Ammon's horn (tissue), 1 donor: ENCODE data around the gene PGAP1.

ENCODE experiments used
- DNase-seq: peaks from one replicate; pipeline ENCODE4 v3.0.0-alpha.2; 2016; ENCODE audit warnings: low spot score

The PGAP1 gene, protein sequence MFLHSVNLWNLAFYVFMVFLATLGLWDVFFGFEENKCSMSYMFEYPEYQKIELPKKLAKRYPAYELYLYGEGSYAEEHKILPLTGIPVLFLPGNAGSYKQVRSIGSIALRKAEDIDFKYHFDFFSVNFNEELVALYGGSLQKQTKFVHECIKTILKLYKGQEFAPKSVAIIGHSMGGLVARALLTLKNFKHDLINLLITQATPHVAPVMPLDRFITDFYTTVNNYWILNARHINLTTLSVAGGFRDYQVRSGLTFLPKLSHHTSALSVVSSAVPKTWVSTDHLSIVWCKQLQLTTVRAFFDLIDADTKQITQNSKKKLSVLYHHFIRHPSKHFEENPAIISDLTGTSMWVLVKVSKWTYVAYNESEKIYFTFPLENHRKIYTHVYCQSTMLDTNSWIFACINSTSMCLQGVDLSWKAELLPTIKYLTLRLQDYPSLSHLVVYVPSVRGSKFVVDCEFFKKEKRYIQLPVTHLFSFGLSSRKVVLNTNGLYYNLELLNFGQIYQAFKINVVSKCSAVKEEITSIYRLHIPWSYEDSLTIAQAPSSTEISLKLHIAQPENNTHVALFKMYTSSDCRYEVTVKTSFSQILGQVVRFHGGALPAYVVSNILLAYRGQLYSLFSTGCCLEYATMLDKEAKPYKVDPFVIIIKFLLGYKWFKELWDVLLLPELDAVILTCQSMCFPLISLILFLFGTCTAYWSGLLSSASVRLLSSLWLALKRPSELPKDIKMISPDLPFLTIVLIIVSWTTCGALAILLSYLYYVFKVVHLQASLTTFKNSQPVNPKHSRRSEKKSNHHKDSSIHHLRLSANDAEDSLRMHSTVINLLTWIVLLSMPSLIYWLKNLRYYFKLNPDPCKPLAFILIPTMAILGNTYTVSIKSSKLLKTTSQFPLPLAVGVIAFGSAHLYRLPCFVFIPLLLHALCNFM

DNA sequence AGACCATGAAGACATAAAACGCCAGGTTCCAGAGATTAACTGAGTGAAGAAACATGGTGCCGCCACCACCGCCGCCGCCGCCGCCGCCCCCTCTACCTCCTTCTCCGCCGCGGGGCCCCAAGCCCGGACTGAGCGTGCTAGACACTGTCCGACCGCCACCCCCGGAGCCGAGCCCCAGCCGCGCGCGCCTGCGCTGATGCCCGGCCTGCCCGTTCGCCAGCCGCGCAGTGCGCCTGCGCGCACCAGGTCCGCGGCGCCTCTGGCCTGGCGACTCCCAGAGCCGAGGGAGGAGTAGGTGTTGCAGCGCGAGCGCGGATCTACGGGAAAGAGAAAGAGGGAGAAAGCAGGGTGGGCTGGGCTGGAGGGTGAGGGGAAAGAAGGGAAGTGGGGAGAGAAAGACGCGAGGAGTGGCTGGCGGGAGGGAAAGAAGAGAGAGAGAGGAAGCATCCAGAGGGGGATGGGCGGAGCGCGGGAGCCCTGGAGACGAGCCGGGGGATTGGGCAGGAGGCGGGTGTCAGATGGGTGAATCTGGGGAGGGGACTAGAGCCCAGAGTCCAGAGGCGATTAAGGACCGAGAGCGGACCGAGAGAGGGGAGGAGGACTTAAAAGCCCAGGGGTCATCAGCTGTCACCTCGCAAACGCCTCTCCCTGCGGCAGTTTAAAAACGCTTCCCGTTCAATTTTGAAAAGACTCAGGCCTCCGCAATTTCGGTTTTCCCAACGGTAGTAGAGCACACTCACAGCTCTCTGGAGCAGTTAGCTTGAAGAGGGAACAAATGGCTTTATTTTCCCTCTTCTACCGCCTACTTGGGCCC is at the start of gene PGAP1:
PGAP1 (minus strand) TSS at position 146 of the 814 bp plus-strand sequence; CDS start at position 55, 91 bp downstream.
- peak; percentile 90 for DNase-seq

DNA sequence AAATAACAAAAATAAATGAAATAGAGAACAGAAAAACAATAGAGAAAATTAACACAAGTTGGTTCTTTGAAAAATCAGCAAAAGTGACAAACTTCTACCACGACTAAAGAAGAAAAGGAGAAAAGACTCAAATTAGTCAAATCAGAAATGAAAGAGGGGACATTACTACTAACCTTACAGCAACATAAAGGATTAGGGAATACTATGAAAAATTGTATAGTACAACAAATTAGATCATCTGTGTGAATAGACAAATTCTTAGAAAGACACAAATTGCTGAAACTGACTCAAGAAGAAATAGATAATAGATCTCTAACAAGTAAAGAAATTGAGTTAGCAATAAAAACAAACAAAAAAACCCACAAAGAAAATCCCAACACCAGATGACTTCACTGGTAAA is 48.5 kb upstream of the PGAP1 start:
- DNase-seq = no peak

DNA sequence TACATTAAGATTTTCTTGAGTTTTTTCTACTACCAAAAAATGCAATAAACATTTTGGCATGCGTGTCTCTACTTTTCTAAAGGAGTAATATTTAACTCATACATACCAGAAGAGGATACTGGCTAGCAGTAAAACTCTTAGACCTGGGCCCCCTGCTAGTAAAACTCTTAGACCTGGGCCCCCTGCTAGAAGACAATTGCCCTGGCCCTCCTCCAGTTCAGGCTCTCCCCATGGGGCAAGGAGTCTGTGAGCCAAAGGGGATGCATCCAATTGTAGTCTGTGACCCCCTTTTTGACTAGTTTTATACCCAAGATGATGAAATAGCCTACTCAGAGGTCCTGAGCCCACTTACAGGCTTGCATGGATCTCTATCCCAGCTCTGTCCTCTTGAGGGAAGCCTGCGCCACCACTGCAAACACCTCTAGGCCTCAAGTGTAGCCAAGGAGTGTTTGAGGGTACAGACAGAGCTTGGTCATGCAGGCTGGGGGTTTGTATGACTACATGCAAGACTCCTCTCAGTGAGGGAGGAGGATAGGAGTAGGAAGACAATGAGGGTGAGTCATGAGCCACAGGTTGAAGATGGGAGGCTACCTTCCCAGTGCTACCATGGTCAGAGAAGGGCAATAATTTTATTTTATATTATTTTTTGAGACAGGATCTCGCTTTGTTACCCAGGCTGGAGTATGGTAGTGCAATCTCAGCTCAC is 45.2 kb upstream of the PGAP1 start:
- no peak for DNase-seq

DNA sequence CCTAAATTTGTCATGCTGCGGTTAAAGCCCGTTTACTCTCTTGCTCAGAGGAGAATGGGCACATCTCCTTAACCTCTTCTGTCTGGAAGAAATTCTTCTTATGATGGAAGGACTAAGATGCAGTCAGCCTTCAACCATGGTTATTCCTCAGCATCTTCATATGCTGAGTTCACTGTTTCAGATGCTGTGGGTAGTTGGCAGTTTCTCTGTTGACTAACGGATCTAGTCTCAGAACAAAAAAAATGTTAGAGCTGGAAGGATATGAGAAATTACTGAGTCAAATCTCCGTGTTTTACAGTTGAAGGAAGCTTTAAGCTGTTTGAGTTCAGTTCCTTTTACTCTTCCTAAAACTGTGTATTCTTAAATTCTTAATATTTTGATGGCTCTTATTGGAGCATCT is 43.6 kb upstream of the PGAP1 start:
- no peak for DNase-seq

DNA sequence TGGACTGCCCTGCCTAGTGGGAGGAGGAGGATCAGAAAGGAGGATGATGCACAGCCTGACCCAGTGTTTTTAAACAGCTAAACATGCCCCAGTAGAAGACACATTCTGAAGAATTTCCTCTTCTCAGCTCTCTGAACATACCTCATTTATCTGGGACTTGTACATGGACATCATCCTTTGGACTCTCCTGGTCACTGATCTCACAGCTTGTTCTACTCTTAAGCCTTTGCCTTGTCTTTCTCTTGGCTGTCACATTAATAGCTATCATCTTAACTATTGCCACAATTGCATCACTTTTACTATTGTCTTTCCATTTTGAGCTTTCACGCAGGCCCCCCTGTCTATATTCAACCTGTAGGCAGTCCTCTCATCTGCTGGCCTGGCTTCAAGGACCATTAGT is 42.0 kb upstream of the PGAP1 start:
- no peak for DNase-seq

DNA sequence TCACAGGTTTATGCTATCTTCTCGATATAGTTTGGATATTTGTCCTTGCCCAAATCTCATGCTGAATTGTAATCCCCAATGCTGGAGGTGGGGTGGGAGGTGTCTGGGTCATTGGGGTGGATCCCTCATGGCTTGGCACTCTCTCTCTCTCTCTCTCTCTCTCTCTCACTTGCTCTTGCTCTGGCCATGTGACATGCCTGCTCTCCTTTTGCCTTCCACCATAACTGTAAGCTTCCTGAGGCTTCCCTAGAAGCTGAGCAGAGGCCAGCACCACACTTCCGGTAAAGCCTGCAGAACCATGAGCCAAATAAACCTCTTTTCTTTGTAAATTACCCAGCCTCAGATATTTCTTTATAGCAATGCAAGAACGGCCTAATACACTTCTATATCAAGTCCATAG is 41.3 kb upstream of the PGAP1 start:
- DNase-seq = no peak

DNA sequence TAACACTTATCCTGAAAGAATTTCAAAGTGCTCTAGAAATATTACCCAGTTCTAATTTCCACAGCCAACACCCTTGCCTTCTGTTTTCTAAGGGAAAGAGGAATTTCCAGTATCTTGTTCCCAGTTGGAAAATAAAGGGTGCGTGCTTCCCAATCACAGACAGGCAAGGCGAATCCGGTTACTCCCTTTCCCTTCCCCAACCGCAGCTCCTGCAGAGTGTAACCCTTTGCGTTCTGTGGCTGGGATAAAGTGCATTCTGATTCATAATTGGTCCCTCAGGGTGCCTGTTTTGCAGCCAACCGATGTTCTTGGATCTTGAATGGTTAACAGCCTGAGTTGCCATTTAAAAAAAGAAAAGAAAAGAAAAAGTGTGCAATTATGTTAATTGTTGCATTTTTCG is 40.6 kb upstream of the PGAP1 start:
- DNase-seq = peak; percentile 32

DNA sequence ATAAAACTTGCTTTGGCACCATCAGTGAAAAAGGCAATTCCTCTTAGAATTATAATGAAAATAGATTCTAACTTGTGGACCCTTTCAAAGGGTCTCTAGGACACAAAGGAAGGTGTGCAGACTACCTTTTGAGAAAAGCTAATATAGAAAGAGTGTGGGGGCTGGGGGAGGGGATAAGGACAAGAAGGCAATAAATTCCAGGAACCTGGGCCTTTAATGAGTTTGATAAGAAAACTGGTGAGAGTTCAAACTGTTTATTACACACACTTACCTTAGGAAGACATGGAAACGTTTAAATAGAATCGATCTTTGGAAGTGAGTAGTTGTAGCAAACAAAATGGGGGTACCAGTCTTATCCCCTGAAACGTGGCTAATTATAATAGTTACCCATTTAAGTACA is 39.6 kb upstream of the PGAP1 start:
- no peak for DNase-seq

DNA sequence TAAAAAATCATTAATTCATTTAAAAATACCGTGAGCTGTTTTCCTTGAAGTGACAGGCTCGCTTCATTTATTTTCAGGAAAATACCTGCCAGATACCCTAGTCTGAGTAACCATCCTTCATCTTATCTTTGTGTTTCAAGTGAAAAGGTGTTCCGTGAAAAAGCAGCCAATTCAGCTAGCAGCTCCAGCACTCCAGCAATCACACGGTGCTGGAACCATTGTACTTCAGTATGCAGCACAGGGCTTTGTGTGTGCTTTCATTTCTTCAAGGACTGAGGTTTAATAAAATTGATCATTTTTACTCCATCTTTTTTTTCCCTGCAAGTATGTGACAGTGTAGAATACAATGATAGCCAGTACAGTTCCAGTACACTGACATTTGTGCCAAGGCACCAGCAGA is 39.1 kb upstream of the PGAP1 start:
- no peak for DNase-seq

DNA sequence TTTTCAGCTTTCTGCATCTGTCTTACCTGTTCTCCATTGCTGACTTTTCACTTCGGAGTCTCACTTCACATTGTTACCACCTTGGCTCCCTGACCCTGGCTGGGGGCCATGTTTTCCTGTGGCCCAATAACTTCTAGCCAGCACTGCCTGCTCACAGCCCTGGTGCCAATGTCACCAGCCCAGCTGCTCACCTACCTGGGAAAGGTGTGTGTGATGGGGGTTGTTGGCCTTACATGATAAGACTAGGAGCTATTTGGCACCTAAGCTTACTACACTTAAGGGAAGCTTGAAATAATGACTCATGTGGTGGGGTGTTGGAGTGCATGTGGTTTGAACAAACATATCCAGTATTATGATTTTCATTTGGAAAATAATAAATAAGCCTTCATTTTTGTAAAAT is 37.5 kb upstream of the PGAP1 start:
- no peak for DNase-seq

DNA sequence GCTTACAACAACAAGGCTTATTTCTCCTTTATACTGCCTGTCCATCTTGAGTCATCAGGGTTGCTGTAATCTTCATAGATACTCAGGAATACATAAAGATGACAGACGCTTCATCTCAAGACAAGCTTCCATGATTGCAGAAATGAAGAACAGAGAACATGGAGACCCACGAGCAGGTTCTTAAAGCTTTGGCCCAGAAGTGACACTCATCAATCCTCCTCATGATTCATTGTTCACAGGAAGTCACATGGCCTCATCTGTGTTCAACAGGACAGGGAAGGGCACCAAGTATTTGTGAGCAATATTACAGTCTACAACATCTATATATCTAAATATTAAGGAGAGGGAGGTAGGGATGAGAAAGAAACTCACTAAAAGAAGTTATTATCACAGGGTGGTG is 36.5 kb upstream of the PGAP1 start:
- DNase-seq = no peak

DNA sequence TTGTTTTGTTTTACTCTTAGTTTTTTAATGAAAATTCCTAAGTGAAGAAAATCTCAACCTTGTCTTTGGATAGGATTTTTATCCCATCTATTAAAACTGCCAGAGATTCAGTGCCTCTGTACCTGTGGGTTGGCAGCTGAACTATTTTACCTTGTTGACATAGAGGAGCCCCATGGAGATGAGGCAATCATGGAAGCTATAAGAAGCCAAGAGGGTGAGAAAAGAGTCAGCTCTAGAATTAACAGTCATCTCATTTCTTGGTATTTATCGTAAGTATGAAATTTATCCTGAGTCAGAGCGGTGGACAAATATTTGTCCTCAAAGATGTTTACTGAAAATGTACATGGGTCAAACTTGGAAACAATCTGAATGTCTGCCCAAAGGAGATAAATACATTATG is 35.8 kb upstream of the PGAP1 start:
- DNase-seq = no peak

DNA sequence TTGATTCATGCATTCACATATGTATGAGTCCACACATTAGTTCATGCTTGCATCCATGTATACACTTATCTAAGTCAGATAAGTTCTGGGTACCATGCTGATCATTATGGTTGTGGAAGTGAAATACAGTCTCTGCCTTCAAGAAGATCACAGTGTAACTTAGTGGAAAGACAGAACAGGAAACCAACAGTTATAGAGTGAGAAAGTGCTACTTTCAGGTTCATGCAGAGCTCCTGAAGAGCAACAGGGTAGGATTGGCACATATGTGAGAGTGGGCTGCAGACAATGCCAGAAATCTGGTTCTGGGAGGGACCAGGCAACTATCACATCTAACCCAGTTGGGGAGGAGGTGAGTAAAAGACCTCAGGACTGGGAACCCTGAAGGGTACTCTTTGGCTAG is 35.4 kb upstream of the PGAP1 start:
- DNase-seq = no peak

DNA sequence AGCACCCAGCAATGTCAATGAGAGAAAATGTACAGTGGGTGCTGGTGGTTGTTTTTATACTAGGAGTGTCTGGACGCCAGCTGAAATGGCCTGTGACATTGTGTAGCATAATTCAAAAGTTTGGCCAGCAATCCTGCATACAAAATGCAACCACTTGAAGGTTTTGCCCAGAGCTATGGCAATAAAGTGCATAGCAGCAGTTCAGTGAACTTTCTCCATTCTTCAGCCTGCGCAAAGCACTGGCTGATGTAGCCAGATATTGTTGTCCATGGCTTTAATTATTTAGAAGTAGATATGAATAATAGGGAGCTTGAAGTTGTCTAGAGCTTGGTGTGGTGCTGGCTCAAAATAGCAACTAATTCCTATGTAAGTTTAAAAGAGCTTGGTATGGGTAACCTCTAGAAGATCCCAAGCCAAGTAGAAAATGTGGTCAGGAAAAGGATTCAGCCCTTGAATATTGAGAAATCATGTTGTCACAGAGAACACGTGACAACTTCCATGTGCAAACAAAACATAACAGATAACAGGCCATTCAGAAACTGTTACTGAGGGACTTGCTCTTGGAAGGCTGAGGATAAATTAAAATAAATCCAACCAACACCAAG is 33.3 kb upstream of the PGAP1 start:
- no peak for DNase-seq

DNA sequence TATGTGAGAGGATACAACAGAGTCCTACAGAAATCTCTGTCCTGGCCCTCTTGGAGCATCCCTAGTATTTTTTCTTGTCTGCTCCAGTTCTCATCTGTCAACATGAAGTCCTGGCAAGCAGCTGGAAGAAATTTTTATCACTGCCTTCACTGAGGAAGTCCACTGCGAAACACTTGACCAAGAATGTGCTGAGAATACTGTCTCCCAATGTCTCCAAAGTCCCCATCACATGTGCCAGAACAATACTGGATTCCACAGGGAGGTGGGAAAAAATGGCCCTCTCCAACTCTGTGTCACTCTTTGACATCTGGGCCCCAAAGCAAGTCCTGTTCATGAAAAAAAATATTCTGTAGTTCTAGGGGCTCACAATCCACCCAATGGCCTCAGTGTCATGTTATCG is 32.8 kb upstream of the PGAP1 start:
- DNase-seq = no peak

DNA sequence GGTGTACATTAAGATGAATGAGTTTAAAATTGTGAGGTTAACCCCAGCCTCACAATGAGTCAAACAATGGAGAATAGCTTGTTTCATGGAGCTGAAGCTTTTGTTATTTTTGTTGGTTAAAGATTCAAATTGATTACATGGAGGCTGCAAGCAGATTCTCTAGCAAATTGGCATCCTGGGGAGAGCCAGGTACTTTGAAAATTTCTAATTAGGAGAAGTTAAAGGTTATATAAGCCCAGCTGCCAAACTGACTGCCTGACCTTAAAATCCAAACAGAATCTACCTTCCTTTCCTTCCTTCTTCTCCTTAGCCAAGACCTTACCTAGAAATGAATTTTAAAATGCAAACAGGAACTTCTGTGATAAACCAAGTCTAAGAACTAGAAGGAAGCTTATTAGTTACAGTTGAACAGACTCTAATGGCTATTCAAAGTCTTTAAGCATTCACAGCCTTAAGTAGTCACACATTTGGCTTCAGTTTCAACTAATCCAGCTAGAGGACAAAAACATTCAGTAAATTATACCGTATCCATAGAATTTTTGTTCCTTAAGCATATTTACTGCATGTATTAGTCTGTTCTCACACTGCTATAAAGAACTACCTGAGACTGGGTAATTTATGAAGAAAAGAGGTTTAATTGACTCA is 31.5 kb upstream of the PGAP1 start:
- no peak for DNase-seq

DNA sequence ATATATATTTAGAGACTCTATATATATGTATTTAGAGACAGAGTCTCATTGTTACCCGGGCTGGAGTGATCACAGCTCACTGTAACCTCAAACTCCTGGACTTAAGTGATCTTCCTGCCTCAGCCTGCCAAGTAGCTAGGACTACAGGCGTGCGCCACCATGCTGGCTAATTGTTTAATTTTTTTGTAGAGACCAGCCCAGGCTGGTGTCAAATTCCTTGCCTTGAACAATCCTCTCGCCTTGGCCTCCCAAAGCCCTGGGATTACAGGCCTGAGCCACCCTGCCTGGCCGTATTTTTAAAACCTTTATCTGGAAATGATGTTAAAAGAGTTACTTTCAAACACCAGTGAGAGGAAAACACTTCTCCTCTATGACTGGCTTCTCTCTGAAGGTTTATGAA is 30.9 kb upstream of the PGAP1 start:
- no peak for DNase-seq

DNA sequence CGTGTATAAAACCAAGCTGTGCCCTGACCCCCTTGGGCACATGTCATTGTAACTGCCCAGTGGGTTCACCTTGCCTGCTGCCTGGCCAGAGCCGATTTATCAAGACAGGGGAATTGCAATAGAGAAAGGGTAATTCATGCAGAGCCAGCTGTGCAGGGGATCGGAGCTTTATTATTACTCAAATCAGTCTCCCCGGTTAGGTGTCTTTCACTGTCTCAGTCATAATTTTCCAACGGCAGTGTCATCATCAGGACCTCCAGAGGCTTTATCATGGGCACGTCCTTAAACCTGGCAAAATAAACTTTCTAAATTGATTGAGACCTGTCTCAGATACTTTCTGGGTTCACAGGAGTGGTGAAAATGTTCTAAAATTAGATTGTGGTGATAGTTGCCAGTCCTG is 29.6 kb upstream of the PGAP1 start:
- DNase-seq = no peak

DNA sequence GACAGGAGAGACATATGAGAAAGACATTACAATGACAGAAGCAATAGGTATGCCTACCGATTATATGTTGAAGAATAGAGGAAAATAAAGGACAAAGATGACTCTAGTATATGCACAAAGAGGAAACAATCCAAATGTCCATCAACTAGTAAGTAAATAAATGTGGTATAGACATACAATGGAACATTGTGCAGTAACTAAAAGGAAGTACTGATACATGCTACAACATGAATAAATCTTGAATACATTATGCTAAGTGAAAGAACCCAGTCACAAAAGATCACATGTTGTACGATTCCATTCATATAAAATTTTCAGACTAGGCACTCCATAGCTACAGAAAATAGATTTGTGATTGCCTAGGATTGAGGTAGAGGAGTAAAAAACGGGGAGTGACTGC is 28.5 kb upstream of the PGAP1 start:
- DNase-seq = no peak

DNA sequence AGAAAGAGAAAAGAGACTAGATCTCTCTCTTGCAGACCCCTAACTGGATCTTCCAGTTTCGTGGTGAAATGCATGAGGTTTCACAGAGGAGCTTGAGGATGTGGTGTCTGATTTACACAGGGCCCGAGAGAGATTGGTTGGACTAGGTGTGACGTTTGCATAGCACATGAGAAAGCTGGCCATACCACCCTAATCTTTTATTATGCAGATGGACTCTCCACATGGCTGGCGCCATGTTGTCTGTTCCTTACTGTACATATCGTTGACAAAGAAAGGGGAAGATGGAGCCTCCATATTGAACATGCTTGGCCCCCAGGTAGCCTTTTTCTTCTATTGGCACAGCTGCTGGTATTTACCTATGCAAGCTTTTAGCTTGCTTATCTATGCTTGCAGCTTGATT is 27.5 kb upstream of the PGAP1 start:
- no peak for DNase-seq

DNA sequence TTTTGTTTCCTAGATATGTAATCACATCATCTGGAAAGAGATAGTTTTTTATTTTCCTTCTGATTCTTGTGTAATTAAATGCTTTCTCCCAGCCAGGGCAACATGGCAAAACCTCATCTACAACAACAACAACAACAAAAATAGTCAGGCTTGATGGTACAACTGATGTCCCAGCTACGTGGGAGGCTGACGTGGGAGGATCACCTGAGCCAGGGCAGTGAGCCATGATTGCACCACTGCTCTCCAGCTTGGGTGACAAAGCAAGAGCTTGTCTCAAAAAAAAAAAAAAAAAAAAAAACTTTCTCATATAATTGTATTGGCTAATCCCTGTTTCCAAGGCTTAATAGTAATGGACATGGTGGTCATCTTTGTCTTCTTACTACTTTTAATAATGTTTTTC is 26.4 kb upstream of the PGAP1 start:
- peak; percentile 9 for DNase-seq
